ENCODE results near the gene KYAT1. TPM values are rescaled to one million over a fixed set of nuclear protein-coding genes. Genes with fewer than 3 reads are reported as not detected.

Gene KYAT1
- total RNA-seq, 1 donor from 2014 or later: 21.7 TPM

- Histone ChIP-seq H3F3A (ENCODE audit: low read depth) (peaks cover 12% of the 10 kb centered on the region), H4K20me1 (ENCODE audit: low read depth) (peaks cover 84% of the 10 kb centered on the region), H3K79me2 (ENCODE audit: low read depth) (peaks cover 63% of the 10 kb centered on the region), H3K9me3 (ENCODE audit: low read depth) (no peaks in the 10 kb centered on the region), H3K27ac (no peak overlapping the region), H3K4me3 (no peak overlapping the region), H3K36me3 (no peaks in the 10 kb centered on the region), H3K4me2 (peak overlapping the region; percentile 0), H3K9ac (no peak overlapping the region), H3K27me3 (no peaks in the 10 kb centered on the region), H2AFZ (replicated peaks) (no peak overlapping the region), H3K4me1 (peaks cover 7% of the 10 kb centered on the region)
- Mint-ChIP-seq H3K4me3 (no peak overlapping the region), H3K27me3 (ENCODE audit: insufficient read depth, low read depth) (peaks cover 7% of the 10 kb centered on the region), H3K9me3 (no peaks in the 10 kb centered on the region), H3K36me3 (peaks cover 7% of the 10 kb centered on the region), H3K27ac (no peak overlapping the region), H3K4me1 (peaks cover 24% of the 10 kb centered on the region)
- TF ChIP-seq, protein P1, sequence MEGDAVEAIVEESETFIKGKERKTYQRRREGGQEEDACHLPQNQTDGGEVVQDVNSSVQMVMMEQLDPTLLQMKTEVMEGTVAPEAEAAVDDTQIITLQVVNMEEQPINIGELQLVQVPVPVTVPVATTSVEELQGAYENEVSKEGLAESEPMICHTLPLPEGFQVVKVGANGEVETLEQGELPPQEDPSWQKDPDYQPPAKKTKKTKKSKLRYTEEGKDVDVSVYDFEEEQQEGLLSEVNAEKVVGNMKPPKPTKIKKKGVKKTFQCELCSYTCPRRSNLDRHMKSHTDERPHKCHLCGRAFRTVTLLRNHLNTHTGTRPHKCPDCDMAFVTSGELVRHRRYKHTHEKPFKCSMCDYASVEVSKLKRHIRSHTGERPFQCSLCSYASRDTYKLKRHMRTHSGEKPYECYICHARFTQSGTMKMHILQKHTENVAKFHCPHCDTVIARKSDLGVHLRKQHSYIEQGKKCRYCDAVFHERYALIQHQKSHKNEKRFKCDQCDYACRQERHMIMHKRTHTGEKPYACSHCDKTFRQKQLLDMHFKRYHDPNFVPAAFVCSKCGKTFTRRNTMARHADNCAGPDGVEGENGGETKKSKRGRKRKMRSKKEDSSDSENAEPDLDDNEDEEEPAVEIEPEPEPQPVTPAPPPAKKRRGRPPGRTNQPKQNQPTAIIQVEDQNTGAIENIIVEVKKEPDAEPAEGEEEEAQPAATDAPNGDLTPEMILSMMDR (IDR thresholded peaks at IDR 0.05): no peak
- TF ChIP-seq EZH2phosphoT487 (IDR thresholded peaks at IDR 0.05) (no peak), EZH2 (IDR thresholded peaks at IDR 0.05) (no peak)
- peak; percentile 41 for DNase-seq (ENCODE audit: low spot score)
These were observed 6.2 kb upstream of the KYAT1 start for GRCh38 chr9:128887914-128888350.

GRCh38 chr9:128887049-128887448 is 5.3 kb upstream of the KYAT1 start:
- no peak overlapping the region for H3K4me3 ChIP-seq
- H3K4me1 ChIP-seq: peaks cover 7% of the 10 kb centered on the region
- H2AFZ ChIP-seq (replicated peaks): no peak overlapping the region
- H3F3A ChIP-seq (ENCODE audit: low read depth): peaks cover 12% of the 10 kb centered on the region
- H3K79me2 ChIP-seq (ENCODE audit: low read depth): peaks cover 71% of the 10 kb centered on the region
- Mint-ChIP-seq H3K4me1 (peaks cover 26% of the 10 kb centered on the region), H3K27ac (no peak overlapping the region), H3K4me3 (no peak overlapping the region), H3K36me3 (peaks cover 7% of the 10 kb centered on the region), H3K9me3 (no peaks in the 10 kb centered on the region), H3K27me3 (ENCODE audit: insufficient read depth, low read depth) (peaks cover 8% of the 10 kb centered on the region)
- H3K4me2 ChIP-seq: no peak overlapping the region
- DNase-seq (ENCODE audit: low spot score): no peak
- H3K9me3 ChIP-seq (ENCODE audit: low read depth): no peaks in the 10 kb centered on the region
- H3K36me3 ChIP-seq: no peaks in the 10 kb centered on the region
- no peaks in the 10 kb centered on the region for H3K27me3 ChIP-seq
- TF ChIP-seq, protein P1 (IDR thresholded peaks at IDR 0.05): no peak
- no peak for TF ChIP-seq EZH2 (IDR thresholded peaks at IDR 0.05)
- no peak for TF ChIP-seq EZH2phosphoT487 (IDR thresholded peaks at IDR 0.05)
- H3K27ac ChIP-seq: no peak overlapping the region
- peaks cover 88% of the 10 kb centered on the region for H4K20me1 ChIP-seq (ENCODE audit: low read depth)
- H3K9ac ChIP-seq: no peak overlapping the region

DNA sequence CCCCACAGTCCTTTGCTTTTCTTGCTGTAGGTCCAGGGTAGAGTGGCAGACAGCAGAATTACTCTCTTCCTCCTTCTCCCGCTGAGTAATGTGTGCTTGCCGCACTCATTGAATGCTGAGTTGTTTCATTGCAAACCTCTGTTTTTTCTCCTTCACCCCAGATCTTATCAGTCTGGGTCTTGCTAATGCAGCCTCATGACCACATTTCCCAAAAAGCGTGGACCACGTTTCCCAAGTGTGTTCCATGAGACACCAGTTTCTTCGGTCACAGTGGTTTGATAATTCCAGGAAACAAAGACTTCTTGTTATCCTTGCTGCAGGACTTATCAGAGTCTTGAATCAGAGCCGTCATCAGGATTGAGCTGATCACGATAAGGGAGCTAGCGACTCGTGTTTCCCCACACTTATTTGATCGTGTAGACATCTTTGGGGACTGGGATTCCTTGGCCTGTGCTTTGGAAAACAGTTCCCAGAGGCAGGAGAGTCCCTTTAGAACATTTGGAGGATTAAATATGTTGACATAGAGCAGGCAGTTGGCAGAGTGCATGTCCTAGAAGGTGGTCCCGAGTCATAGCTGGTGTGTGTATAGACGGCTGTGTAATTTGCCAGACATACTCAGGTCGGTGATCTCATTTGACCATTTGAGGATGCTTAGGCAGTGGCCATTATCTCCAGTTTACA is 4.6 kb upstream of the KYAT1 start:
- Histone ChIP-seq H3K36me3 (no peaks in the 10 kb centered on the region), H3K27ac (no peak overlapping the region), H3K9me3 (ENCODE audit: low read depth) (no peaks in the 10 kb centered on the region), H3K27me3 (no peaks in the 10 kb centered on the region), H4K20me1 (ENCODE audit: low read depth) (peaks cover 81% of the 10 kb centered on the region), H3K79me2 (ENCODE audit: low read depth) (peaks cover 73% of the 10 kb centered on the region), H3K4me3 (no peak overlapping the region), H3K4me1 (peaks cover 7% of the 10 kb centered on the region), H3K9ac (no peak overlapping the region), H2AFZ (replicated peaks) (no peak overlapping the region), H3F3A (ENCODE audit: low read depth) (peaks cover 17% of the 10 kb centered on the region), H3K4me2 (no peak overlapping the region)
- H3K27ac Mint-ChIP-seq: no peak overlapping the region
- no peak overlapping the region for H3K4me3 Mint-ChIP-seq
- peaks cover 7% of the 10 kb centered on the region for H3K36me3 Mint-ChIP-seq
- H3K4me1 Mint-ChIP-seq: peaks cover 26% of the 10 kb centered on the region
- TF ChIP-seq, protein P1 (IDR thresholded peaks at IDR 0.05): no peak
- TF ChIP-seq EZH2phosphoT487 (IDR thresholded peaks at IDR 0.05): no peak
- no peak for TF ChIP-seq EZH2 (IDR thresholded peaks at IDR 0.05)
- peaks cover 7% of the 10 kb centered on the region for H3K27me3 Mint-ChIP-seq (ENCODE audit: insufficient read depth, low read depth)
- H3K9me3 Mint-ChIP-seq: no peaks in the 10 kb centered on the region
- no peak for DNase-seq (ENCODE audit: low spot score)
